Activated CD4-positive, alpha-beta memory T cell treated with anti-CD3 and anti-CD28 coated beads, Interleukin-2, amount 10 ng/mL, durations not matched to agents 7 days and 5 days (primary cell): ENCODE results near the gene NLGN1. TPM values are rescaled to one million over a fixed set of nuclear protein-coding genes. Genes with fewer than 3 reads are reported as not detected.

Experiments
- CTCF ChIA-PET: fragments of 350-600 bp; sonication (Branson Sonifier 250); formaldehyde crosslinking; loops from one replicate; lab custom pipeline; 2021; ENCODE audit warnings: antibody characterized with exemption, inconsistent platforms; lab: Charles Lee
- POLR2A ChIA-PET: fragments of 350-600 bp; sonication (Branson Sonifier 250); formaldehyde crosslinking; loops from one replicate; lab custom pipeline; 2021; ENCODE audit warnings: antibody characterized with exemption; lab: Charles Lee
- DNase-seq: peaks from one replicate; pipeline ENCODE4 v3.0.0-alpha.2; 2020
- H3K27ac Mint-ChIP-seq: one replicate; pipeline ENCODE4 v1.8.0; 2021; ENCODE audit warnings: mild to moderate bottlenecking, mixed read lengths
- H3K27me3 Mint-ChIP-seq: one replicate; pipeline ENCODE4 v1.8.0; 2021; ENCODE audit warnings: mixed read lengths
- H3K36me3 Mint-ChIP-seq: one replicate; pipeline ENCODE4 v1.8.0; 2021; ENCODE audit warnings: low read depth, mixed read lengths
- H3K4me1 Mint-ChIP-seq: one replicate; pipeline ENCODE4 v1.8.0; 2021; ENCODE audit warnings: mixed read lengths
- H3K4me3 Mint-ChIP-seq: one replicate; pipeline ENCODE4 v1.8.0; 2021; ENCODE audit warnings: mild to moderate bottlenecking, mixed read lengths
- H3K9me3 Mint-ChIP-seq: one replicate; pipeline ENCODE4 v1.8.0; 2021; ENCODE audit warnings: mixed read lengths
- total RNA-seq, 2 experiments: library from RNA; stranded (reverse); gene quantifications; one replicate each; pipeline ENCODE4 v1.2.3, GENCODE V29; 2021

The NLGN1 gene
- total RNA-seq, 2 experiments from 2014 or later, result not detected

DNA sequence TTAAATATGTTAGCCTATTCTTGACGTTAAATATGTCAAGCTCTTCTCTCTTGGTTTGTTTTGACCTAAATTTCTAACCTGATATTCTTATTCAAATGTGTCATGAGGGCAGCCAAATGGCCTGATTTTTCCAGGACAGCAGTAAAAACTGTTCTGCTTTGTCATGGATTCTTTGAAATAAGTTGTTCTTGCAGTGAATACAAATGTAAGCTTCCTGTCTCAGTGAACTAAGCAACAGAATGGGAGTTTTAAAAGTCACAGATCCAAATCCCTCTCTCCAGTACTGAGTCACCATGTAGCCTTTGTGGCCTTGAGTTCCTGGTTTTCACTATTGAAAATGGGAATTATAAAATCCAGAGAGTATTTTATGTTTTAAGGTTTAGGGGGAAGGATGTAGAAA lies 301.8 kb downstream of the NLGN1 start:
- Mint-ChIP-seq H3K27me3 (no peaks in the 10 kb centered on the region), H3K36me3 (no peaks in the 10 kb centered on the region), H3K27ac (no peak overlapping the region), H3K9me3 (peaks cover 3% of the 10 kb centered on the region), H3K4me3 (no peak overlapping the region), H3K4me1 (no peaks in the 10 kb centered on the region)
- ChIA-PET CTCF (no interaction called here), POLR2A (no interaction called here)
- DNase-seq, result no peak

DNA sequence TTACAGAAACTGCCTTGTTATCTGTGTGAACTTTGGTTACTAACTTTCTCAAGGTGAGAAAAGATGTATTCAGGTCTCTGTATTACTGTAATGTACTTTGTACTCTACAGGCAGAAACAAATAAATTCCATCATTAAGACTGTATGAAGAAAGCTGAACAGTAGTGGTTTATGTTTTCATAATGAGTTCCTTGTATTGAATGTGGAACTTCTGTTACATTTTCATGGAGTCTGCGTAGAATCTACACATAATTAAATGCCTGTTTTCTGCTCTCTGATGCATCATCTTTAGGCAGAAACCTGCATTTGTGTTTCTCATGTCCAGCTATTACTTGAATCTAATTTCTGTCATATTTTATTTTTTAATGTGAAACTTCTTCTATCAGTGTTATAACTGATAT lies 302.8 kb downstream of the NLGN1 start:
- Mint-ChIP-seq H3K9me3 (peaks cover 3% of the 10 kb centered on the region), H3K4me1 (no peaks in the 10 kb centered on the region), H3K27ac (no peak overlapping the region), H3K4me3 (no peak overlapping the region), H3K36me3 (no peaks in the 10 kb centered on the region), H3K27me3 (no peaks in the 10 kb centered on the region)
- no peak for DNase-seq
- POLR2A ChIA-PET, result no interaction called here
- CTCF ChIA-PET, result no interaction called here

DNA sequence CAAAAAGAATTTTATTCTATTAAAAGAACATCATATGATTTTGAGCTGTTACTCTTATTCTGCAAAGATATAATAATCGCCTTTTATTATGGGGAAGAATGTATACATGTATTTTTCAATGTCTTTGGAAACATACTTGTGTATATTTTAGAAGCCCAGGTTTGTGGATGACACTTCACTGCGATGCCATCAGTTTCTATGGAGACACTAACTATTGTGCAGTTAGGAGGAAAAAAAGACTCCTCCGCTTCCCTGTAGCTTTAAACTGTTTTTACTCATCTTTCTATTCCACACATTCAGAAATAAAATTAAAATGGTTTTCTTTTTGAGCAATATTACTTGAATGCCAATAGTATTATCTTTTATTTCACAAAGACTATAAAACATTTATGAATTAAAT lies 305.0 kb downstream of the NLGN1 start:
- peaks cover 3% of the 10 kb centered on the region for H3K9me3 Mint-ChIP-seq
- no peak overlapping the region for H3K4me3 Mint-ChIP-seq
- POLR2A ChIA-PET, result no interaction called here
- CTCF ChIA-PET, result no interaction called here
- no peaks in the 10 kb centered on the region for H3K27me3 Mint-ChIP-seq
- DNase-seq, result no peak
- H3K27ac Mint-ChIP-seq, result no peak overlapping the region
- H3K4me1 Mint-ChIP-seq, result no peaks in the 10 kb centered on the region
- H3K36me3 Mint-ChIP-seq, result no peaks in the 10 kb centered on the region

DNA sequence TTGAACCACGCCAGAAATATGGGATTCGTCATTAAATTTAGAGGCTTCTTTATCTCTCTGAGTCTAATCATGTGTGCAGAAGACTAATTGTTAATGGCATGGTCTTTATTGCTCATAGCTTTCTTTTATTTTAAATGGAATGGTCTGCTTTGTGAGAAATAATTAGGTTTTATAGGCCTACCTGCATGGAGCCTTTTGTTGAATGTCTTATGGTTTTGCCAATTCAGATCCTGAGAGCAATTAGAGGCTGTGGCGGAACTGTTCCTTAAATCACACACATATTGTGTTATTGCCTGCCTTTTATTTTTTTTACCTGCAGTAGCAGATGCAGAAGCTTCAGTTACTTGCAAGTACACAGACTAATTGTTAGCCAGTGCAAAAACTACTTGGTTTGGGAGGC lies 306.2 kb downstream of the NLGN1 start:
- ChIA-PET CTCF (no interaction called here), POLR2A (no interaction called here)
- no peak overlapping the region for H3K27ac Mint-ChIP-seq
- no peaks in the 10 kb centered on the region for H3K36me3 Mint-ChIP-seq
- H3K4me3 Mint-ChIP-seq, result no peak overlapping the region
- no peaks in the 10 kb centered on the region for H3K4me1 Mint-ChIP-seq
- DNase-seq, result no peak
- no peaks in the 10 kb centered on the region for H3K27me3 Mint-ChIP-seq
- peaks cover 3% of the 10 kb centered on the region for H3K9me3 Mint-ChIP-seq

DNA sequence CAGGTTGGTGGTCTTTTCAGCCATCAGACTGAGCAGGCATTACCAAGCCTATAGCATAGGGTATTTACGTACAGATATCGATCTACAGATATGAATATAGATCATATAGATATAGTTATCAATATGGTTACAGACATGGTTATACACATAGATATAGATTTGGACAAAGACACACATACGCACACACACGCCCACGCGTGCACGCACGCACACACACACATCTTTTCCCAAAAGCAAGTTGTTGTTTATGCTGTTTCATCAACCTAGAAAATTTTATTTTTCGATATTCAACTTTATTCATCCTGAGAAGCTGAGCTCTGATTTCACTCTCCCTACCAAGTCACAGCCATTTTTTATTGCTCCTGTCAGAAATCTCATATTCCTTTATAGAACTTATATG lies 309.1 kb downstream of the NLGN1 start:
- CTCF ChIA-PET, result no interaction called here
- H3K4me3 Mint-ChIP-seq, result no peak overlapping the region
- DNase-seq, result no peak

DNA sequence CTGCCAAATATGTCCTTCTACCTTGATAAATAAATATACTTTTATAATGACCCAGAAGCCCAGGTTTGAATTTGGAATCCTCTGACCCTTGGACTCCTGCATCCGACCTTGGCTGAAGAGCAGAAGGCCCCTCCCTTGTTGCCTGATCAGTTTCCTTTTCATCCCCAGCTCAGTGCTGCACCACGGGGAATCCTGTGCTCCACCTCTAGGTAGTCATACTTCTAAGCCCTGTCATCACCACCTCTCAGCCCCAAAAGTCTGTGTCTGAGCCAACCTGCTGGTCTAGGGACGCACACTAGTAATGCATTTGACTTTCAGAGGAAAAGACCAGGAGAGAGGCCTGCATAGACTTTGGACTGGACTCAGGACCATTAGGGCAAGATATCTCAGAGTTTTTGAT lies 310.6 kb downstream of the NLGN1 start:
- no peaks in the 10 kb centered on the region for H3K36me3 Mint-ChIP-seq
- POLR2A ChIA-PET, result no interaction called here

More for the DNA sequence above, 309.1 kb downstream of the NLGN1 start:
- Mint-ChIP-seq H3K27me3 (no peaks in the 10 kb centered on the region), H3K36me3 (no peaks in the 10 kb centered on the region), H3K9me3 (no peaks in the 10 kb centered on the region), H3K4me1 (no peaks in the 10 kb centered on the region), H3K27ac (no peak overlapping the region)
- POLR2A ChIA-PET, result no interaction called here

DNA sequence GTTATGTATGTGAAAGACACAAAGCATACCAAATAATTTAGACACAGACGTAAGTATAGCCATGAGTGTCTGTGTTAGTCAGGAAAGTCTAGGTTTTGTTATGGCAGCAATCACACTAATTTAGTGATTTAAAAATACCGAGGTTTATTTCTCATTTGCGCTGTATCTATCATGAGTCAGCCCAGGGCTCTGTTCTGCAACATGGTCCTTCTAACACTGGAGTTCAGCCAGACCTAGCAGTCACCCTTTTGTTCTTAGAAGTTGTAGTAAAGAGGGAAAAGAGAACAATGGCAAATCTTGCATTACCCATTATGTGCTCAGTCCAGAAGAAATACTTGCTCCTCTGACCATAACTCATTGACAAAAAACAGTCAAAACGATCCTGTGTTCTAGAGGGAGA lies 311.5 kb downstream of the NLGN1 start:
- no peak overlapping the region for H3K4me3 Mint-ChIP-seq
- no peak for DNase-seq
- H3K4me1 Mint-ChIP-seq, result no peaks in the 10 kb centered on the region
- ChIA-PET CTCF (interaction anchor here (0.7 kb wide), 1 partner anchor 83 kb away, joined by 3 read pairs; no protein-coding TSS in a partner anchor), POLR2A (no interaction called here)
- no peaks in the 10 kb centered on the region for H3K9me3 Mint-ChIP-seq
- no peaks in the 10 kb centered on the region for H3K27me3 Mint-ChIP-seq
- H3K27ac Mint-ChIP-seq, result no peak overlapping the region
- H3K36me3 Mint-ChIP-seq, result no peaks in the 10 kb centered on the region

More for the DNA sequence above, 310.6 kb downstream of the NLGN1 start:
- Mint-ChIP-seq H3K27me3 (no peaks in the 10 kb centered on the region), H3K4me3 (no peak overlapping the region), H3K4me1 (no peaks in the 10 kb centered on the region), H3K27ac (no peak overlapping the region), H3K9me3 (no peaks in the 10 kb centered on the region)
- CTCF ChIA-PET, result no interaction called here
- DNase-seq, result no peak

DNA sequence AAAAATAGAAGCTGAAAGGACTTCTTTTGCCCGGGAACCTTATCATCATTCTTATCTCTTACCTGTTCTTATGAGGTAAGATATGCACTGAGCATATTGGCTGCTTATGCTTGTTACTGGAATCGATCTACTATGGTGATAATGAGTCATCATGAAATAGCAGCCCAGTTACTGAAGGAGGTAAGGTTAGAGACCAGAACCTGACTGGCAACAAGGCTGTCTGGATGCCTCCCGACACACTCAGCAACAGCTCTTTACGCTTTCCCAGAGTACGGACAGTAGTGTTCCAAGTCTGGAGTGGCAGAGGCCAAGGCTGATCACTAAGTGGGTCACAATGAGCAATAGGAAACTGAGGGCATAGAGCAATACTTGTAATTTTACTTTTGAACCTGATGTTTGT lies 314.1 kb downstream of the NLGN1 start:
- Mint-ChIP-seq H3K4me3 (no peak overlapping the region), H3K27me3 (no peaks in the 10 kb centered on the region), H3K9me3 (no peaks in the 10 kb centered on the region), H3K4me1 (no peaks in the 10 kb centered on the region), H3K27ac (no peak overlapping the region), H3K36me3 (no peaks in the 10 kb centered on the region)
- CTCF ChIA-PET, result no interaction called here
- DNase-seq, result no peak
- POLR2A ChIA-PET, result no interaction called here

DNA sequence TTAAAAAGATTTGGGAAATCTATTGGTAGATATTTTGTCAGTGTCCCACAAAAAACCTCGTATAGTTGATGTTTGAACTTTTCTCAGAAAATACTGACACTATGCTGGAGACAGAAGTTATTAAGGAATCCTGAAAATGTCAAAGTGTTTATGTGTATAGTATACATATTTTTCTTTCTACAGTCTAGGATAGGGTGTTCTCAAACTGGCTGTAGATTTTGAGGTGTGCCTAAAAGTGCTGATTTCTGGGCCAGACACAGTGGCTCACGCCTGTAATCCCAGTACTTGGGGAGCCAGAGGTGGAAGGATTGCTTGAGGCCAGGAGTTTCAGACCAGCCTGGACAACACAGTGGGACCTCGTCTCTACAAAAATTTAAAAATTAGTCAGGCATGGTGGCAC lies 322.0 kb downstream of the NLGN1 start:
- CTCF ChIA-PET, result no interaction called here
- H3K4me1 Mint-ChIP-seq, result no peaks in the 10 kb centered on the region

DNA sequence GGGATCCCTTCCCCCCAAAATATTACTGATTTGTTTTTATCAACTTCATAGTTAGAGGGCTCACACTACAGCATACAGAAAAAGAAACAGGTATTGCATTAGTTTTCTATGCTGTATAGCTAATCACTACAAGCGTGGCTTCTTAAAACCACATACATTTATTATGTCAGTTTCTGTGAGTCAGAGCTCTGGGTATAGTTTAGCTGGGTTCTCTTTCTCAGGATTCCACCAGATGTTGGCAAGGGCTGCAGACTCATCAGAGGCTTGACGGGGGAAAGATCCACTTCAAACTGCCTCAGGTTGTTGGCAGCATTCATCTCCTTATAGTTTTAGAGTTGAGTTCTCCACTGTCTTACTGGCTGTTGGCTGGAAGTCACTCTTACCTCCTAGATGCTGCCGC lies 328.0 kb downstream of the NLGN1 start:
- Mint-ChIP-seq H3K4me3 (no peak overlapping the region), H3K36me3 (no peaks in the 10 kb centered on the region), H3K9me3 (peaks cover 5% of the 10 kb centered on the region), H3K27me3 (no peaks in the 10 kb centered on the region), H3K4me1 (no peaks in the 10 kb centered on the region), H3K27ac (no peak overlapping the region)
- ChIA-PET POLR2A (no interaction called here), CTCF (no interaction called here)
- DNase-seq, result no peak

More for the DNA sequence above, 322.0 kb downstream of the NLGN1 start:
- H3K27ac Mint-ChIP-seq, result no peak overlapping the region
- H3K36me3 Mint-ChIP-seq, result no peaks in the 10 kb centered on the region
- H3K4me3 Mint-ChIP-seq, result no peak overlapping the region
- POLR2A ChIA-PET, result no interaction called here
- no peaks in the 10 kb centered on the region for H3K27me3 Mint-ChIP-seq
- peaks cover 8% of the 10 kb centered on the region for H3K9me3 Mint-ChIP-seq
- DNase-seq, result no peak

DNA sequence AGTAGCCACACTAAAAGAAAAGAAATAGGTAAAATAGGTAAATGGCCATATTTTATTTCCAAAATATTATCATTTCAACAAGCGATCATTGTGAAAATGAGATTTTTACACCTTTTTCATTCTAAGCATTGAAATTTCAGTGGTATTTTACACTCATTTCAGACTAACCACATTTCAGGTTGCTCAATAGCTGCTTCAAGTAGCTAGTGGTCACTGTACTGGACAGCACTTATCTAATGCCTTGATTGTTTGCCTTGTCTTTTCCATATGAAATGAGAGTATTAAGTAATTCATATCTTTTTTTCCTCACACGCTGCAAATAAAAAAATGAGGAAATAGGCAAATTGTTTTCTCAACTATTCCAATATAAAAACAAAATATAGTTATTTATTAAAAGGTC lies 332.8 kb downstream of the NLGN1 start:
- Mint-ChIP-seq H3K9me3 (no peaks in the 10 kb centered on the region), H3K27me3 (no peaks in the 10 kb centered on the region), H3K27ac (no peak overlapping the region), H3K4me1 (no peaks in the 10 kb centered on the region), H3K36me3 (no peaks in the 10 kb centered on the region), H3K4me3 (no peak overlapping the region)
- POLR2A ChIA-PET, result no interaction called here
- CTCF ChIA-PET, result no interaction called here
- DNase-seq, result no peak

DNA sequence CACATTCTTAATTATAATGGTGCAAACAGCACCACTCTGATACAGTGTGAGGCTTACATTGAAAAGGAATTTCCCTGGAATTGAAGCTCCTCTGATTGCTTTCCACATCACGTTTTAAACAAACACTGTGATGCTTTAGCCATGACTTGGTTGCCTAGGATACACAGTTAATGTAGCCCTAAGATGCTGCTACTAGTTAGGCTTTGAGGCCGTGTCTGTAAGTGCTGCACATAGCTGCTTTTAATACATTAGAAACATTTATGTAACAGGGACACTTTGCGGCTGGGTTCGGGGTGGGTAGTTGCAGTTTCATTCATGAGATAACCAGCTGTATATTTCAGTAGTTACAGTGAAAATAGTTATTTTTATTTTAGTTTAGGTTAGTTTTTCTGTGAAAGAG lies 334.7 kb downstream of the NLGN1 start:
- no peaks in the 10 kb centered on the region for H3K9me3 Mint-ChIP-seq
- no peak for DNase-seq
- POLR2A ChIA-PET, result no interaction called here
- H3K27ac Mint-ChIP-seq, result no peak overlapping the region
- H3K4me3 Mint-ChIP-seq, result no peak overlapping the region
- no peaks in the 10 kb centered on the region for H3K4me1 Mint-ChIP-seq
- H3K27me3 Mint-ChIP-seq, result no peaks in the 10 kb centered on the region
- CTCF ChIA-PET, result no interaction called here
- no peaks in the 10 kb centered on the region for H3K36me3 Mint-ChIP-seq

DNA sequence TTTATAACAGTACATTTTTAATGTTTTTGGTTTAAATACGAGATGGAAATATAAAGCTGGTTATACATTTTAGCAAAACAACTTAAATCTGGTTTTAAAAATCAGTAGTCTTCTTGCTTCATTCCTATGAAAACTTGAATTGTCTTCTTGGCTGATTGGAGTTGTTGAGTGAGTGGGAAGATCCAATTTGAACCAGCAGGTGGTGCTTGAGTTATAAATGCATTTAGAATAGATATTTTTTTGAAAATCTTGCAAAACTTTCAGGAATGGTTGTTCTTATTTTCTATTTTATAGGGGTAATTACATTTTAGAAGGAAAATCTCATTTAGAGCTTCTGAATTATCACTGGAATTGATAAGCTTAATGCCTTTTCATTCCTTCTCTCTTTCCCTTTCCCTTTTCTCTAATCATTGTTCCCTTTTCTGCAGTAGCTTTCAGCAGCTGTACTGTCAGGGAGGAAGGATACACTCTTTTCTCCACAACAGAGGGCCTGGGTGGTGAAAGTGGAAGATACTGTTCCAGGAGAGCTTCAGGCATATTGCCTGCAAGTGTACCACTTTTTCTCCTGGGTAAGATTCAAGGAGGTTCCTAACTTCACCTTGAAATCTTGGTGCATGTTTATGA lies 335.6 kb downstream of the NLGN1 start:
- Mint-ChIP-seq H3K4me3 (no peak overlapping the region), H3K27ac (no peak overlapping the region), H3K9me3 (no peaks in the 10 kb centered on the region), H3K4me1 (no peaks in the 10 kb centered on the region), H3K36me3 (no peaks in the 10 kb centered on the region), H3K27me3 (no peaks in the 10 kb centered on the region)
- DNase-seq, result no peak
- POLR2A ChIA-PET, result no interaction called here
- CTCF ChIA-PET, result interaction anchor here (1.6 kb wide), 1 partner anchor 9 kb away, joined by 3 read pairs; no protein-coding TSS in a partner anchor

DNA sequence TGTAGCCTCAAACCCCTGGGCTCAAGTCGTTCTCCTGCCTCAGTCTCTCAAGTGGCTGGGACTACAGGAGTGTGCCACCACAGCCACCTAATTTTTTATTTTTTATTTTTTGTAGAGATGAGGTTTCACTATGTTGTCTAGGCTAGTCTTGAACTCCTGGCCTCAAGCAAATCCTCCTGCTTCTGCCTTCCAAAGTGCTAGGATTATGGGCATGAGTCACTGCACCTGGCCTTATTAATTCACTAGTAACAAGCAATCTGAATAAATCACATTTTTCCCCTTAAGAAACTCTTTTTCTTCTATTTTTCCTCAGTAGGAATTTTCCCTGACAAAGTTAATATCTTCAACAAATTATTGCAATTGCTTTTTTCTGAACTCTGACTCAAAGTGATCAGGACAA lies 336.9 kb downstream of the NLGN1 start:
- ChIA-PET CTCF (interaction anchor here (1.6 kb wide), 1 partner anchor 8 kb away, joined by 3 read pairs; no protein-coding TSS in a partner anchor), POLR2A (no interaction called here)

More for the DNA sequence above, 336.9 kb downstream of the NLGN1 start:
- Mint-ChIP-seq H3K27ac (no peak overlapping the region), H3K4me3 (no peak overlapping the region), H3K4me1 (no peaks in the 10 kb centered on the region), H3K9me3 (no peaks in the 10 kb centered on the region), H3K36me3 (no peaks in the 10 kb centered on the region), H3K27me3 (no peaks in the 10 kb centered on the region)
- no peak for DNase-seq
